Hepatocyte (in vitro differentiated cells): ENCODE measurements around the gene DPF3. TPM values are rescaled to one million over a fixed set of nuclear protein-coding genes. Genes with fewer than 3 reads are reported as not detected.

Source experiments
- DNase-seq: peaks from one replicate; pipeline ENCODE4 v3.0.0-alpha.2; 2016; ENCODE audit warnings: low spot score
- H2AFZ ChIP-seq: fragments of 200-600 bp; sonication (generic); 2 replicates; pipeline ENCODE4 v1.6.0; 2016; ENCODE audit warnings: antibody characterized with exemption, mild to moderate bottlenecking
- H3K27ac ChIP-seq: fragments of 200-600 bp; sonication (generic); 2 replicates; pipeline ENCODE4 v1.5.1; 2016; ENCODE audit warnings: mild to moderate bottlenecking
- H3K27me3 ChIP-seq: fragments of 200-600 bp; sonication (generic); 2 replicates; pipeline ENCODE4 v1.6.1; 2016
- H3K36me3 ChIP-seq: fragments of 200-600 bp; sonication (generic); replicated peaks from 2 replicates; pipeline ENCODE4 v1.5.1; 2016; ENCODE audit warnings: low read depth; ENCODE audit not compliant: insufficient read depth
- H3K4me1 ChIP-seq: fragments of 200-600 bp; sonication (generic); 2 replicates; pipeline ENCODE4 v1.5.1; 2016; ENCODE audit warnings: mild to moderate bottlenecking, moderate library complexity; ENCODE audit not compliant: insufficient read depth
- H3K4me2 ChIP-seq: fragments of 200-600 bp; sonication (generic); 2 replicates; pipeline ENCODE4 v1.6.0; 2016
- H3K4me3 ChIP-seq: fragments of 200-600 bp; sonication (generic); 2 replicates; pipeline ENCODE4 v1.5.1; 2016; ENCODE audit warnings: mild to moderate bottlenecking
- H3K79me2 ChIP-seq: fragments of 200-600 bp; sonication (generic); 2 replicates; pipeline ENCODE4 v1.6.0; 2017; ENCODE audit warnings: mild to moderate bottlenecking
- H3K9me2 ChIP-seq: fragments of 200-600 bp; sonication (generic); replicated peaks from 2 replicates; pipeline ENCODE4 v1.6.0; 2017; ENCODE audit warnings: mild to moderate bottlenecking; ENCODE audit not compliant: insufficient read depth
- H3K9me3 ChIP-seq: fragments of 200-600 bp; sonication (generic); 2 replicates; pipeline ENCODE4 v1.5.1; 2016; ENCODE audit warnings: low read depth, mild to moderate bottlenecking
- H4K20me1 ChIP-seq: fragments of 200-600 bp; sonication (generic); 2 replicates; pipeline ENCODE4 v1.6.0; 2016; ENCODE audit warnings: mild to moderate bottlenecking; ENCODE audit not compliant: insufficient read depth, poor library complexity, severe bottlenecking
- CTCF ChIP-seq: fragments of 200-600 bp; sonication (generic); IDR thresholded peaks from 2 replicates; pipeline ENCODE4 v1.5.1; 2016; ENCODE audit warnings: antibody characterized with exemption, mild to moderate bottlenecking; ENCODE audit not compliant: poor library complexity
- EZH2 ChIP-seq: fragments of 200-600 bp; sonication (generic); IDR thresholded peaks from 2 replicates; pipeline ENCODE4 v1.6.1; 2016; ENCODE audit warnings: antibody characterized with exemption, mild to moderate bottlenecking, borderline replicate concordance
- EZH2phosphoT487 ChIP-seq: fragments of 200-600 bp; sonication (generic); IDR thresholded peaks from one replicate; pipeline ENCODE4 v1.6.1; 2018; ENCODE audit warnings: antibody characterized with exemption, mild to moderate bottlenecking, low read depth, moderate library complexity; ENCODE audit not compliant: unreplicated experiment, severe bottlenecking
- WGBS: methylation state at CpG from one replicate; pipeline ENCODE4 v1.1.6; 2016; ENCODE audit warnings: low lambda C conversion rate; ENCODE audit errors: missing lambda C conversion rate; 5-methylcytosine and 5-hydroxymethylcytosine counted together
- polyA plus RNA-seq: library from polyadenylated mRNA; unstranded; fragments of >200 nt; fragmentation: Nextera tagmentation; extraction: Ambion mirVana; gene quantifications from 2 replicates; pipeline ENCODE4 v1.2.1, GENCODE V29; 2016
- total RNA-seq: library from RNA; depleted of rRNA; stranded (reverse); fragments of >200 nt; gene quantifications from 2 replicates; pipeline ENCODE4 v1.2.3, GENCODE V29; 2014

Gene DPF3
- total and polyA plus RNA-seq, 2 experiments from 2014 or later = 0.21 to 0.47 TPM

- no peak overlapping the region for H3K4me2 ChIP-seq
- H3K9me3 ChIP-seq = no peaks in the 10 kb centered on the region
- no peaks in the 10 kb centered on the region for H3K4me1 ChIP-seq
- no peaks in the 10 kb centered on the region for H3K79me2 ChIP-seq
- 90% methylated on average over 5 of the region's 5 CpGs for WGBS
- no peaks in the 10 kb centered on the region for H3K27me3 ChIP-seq
- H4K20me1 ChIP-seq = no peaks in the 10 kb centered on the region
- no peak overlapping the region for H2AFZ ChIP-seq
- no peak overlapping the region for H3K27ac ChIP-seq
- H3K36me3 ChIP-seq = no peaks in the 10 kb centered on the region
- H3K4me3 ChIP-seq = no peak overlapping the region
- TF ChIP-seq CTCF = no peak
- TF ChIP-seq EZH2 = no peak
- no peak for TF ChIP-seq EZH2phosphoT487
- no peak for DNase-seq
- H3K9me2 ChIP-seq = no peaks in the 10 kb centered on the region
Observed at GRCh38 chr14:72583316-72584272, 310.3 kb downstream of the DPF3 start.

- no peaks in the 10 kb centered on the region for H3K79me2 ChIP-seq
- no peaks in the 10 kb centered on the region for H3K4me1 ChIP-seq
- TF ChIP-seq EZH2phosphoT487 (no peak), EZH2 (no peak), CTCF (no peak)
- no peak overlapping the region for H3K4me3 ChIP-seq
- no peak overlapping the region for H2AFZ ChIP-seq
- no peaks in the 10 kb centered on the region for H3K36me3 ChIP-seq
- no peaks in the 10 kb centered on the region for H4K20me1 ChIP-seq
- no peaks in the 10 kb centered on the region for H3K9me3 ChIP-seq
- no peaks in the 10 kb centered on the region for H3K9me2 ChIP-seq
- H3K4me2 ChIP-seq = no peak overlapping the region
- WGBS = 100% methylated on average over 1 of the region's 1 CpG
- no peak for DNase-seq
- H3K27ac ChIP-seq = no peak overlapping the region
- H3K27me3 ChIP-seq = no peaks in the 10 kb centered on the region
Observed at GRCh38 chr14:72582582-72582981, 311.3 kb downstream of the DPF3 start.

GRCh38 chr14:72578514-72578913 lies 315.4 kb downstream of the DPF3 start:
- WGBS = 89% methylated on average over 5 of the region's 5 CpGs
- H3K4me2 ChIP-seq = no peak overlapping the region
- H3K27ac ChIP-seq = no peak overlapping the region
- H4K20me1 ChIP-seq = no peaks in the 10 kb centered on the region
- H3K9me2 ChIP-seq = no peaks in the 10 kb centered on the region
- no peaks in the 10 kb centered on the region for H3K79me2 ChIP-seq
- no peak for TF ChIP-seq CTCF
- no peak for TF ChIP-seq EZH2phosphoT487
- TF ChIP-seq EZH2 = no peak
- no peak for DNase-seq
- no peaks in the 10 kb centered on the region for H3K36me3 ChIP-seq
- peaks cover 6% of the 10 kb centered on the region for H3K27me3 ChIP-seq
- H3K4me3 ChIP-seq = no peak overlapping the region
- H3K9me3 ChIP-seq = no peaks in the 10 kb centered on the region
- no peak overlapping the region for H2AFZ ChIP-seq
- H3K4me1 ChIP-seq = no peaks in the 10 kb centered on the region
